NCI-H526 (cell line): ENCODE measurements around the gene BRD2.

ENCODE experiments used
- DNase-seq, 2 experiments: peaks; one replicate each; lab custom pipeline; 2025; lab: John Stamatoyannopoulos, UW

Gene BRD2

DNA sequence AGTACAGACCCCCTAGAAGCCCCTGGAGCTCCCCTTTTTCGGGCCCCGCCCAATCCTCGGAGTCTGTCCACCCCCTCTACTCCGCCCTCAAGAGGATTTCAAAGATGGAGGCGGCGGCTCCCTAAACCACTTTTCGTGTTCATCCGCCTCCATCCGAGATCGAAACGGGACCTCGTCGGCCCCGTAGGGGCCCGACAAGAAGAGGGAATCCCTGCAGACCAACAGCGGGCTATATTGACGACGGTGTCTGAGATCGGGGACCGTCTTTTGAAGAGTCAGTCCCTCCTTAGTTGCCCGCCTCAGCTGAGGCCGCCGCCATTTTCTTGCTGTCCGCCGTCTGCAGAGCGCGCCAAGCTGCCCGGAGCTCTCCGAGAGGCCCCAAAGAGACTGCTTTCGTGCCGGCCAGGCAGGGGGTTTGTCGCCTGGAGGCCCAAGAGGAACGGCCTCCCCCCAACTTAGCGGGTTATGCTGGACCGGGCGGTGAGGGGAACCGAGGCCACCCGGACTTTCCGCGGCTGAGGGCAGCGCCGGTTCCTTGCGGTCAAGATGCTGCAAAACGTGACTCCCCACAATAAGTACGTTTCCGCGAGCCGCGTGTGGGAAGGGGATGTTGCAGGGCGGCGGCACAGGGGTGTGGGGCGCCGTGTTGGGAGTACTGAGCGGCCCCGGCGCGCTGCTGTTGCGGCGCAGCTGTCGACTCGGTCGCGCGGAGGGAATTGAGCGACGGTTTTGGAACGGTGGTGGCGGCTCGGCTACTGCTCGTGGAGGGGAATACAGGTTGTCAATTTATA is 4.2 kb downstream of the BRD2 start:
- DNase-seq: no peak

DNA sequence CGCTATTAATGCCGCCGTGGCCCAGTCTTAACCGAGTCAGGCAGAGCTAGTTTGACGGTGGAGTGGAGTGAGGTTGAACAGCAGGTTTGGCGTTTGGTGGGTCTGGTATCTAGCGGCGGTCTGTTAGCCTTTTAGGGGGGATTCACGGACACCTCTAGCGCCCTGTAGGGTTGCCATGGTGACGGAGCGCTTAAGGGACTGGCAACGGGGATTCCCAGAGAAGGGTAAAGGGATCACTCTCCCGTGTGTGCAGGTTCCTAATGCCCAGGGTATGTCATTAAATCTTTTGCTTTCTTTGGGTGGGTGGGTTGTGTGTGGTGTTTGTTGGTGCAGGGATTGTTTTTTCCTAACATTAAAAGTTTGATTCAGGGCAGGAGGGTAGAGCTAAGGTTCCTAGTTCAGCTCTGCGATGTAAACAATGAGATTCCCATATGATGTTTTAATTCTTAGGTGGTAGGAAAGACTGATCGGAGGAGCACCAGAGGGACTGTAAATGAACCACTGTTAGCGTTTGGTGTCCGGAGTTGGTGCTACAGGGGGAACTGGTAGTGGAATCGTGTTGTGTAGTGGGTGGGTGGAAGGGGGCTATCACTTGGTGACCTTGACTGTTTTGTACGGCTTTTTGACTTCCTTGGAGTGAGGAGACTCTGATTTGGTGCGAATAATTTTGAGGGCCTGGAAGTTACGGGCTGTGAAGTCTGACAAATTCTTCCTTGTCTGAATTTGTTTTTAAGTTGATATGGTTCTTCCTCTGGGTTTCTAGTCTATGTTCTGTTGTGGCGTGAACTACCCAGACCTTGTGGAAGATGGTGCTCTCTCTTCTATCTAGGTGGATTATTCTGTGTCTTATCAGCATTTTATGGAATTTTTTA is 5.0 kb downstream of the BRD2 start:
- peak in 1 of 2 experiments; percentile 51 for DNase-seq

DNA sequence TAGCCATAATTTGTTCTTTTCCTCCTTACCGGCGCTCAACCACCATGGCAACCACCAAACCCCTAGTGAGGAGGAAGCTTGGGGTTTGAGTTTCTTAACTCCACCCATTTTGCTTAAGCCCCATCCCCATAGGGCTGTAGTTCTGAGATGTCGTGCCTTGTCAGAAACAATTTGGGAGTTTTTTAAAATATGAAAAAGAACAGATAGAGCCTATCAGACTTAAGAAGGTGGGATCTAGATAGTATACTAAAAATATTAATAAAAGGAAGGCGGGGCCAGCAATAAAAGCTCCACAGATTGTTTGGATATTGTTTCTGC is 5.6 kb downstream of the BRD2 start:
- peak in 1 of 2 experiments; percentile 21 for DNase-seq

DNA sequence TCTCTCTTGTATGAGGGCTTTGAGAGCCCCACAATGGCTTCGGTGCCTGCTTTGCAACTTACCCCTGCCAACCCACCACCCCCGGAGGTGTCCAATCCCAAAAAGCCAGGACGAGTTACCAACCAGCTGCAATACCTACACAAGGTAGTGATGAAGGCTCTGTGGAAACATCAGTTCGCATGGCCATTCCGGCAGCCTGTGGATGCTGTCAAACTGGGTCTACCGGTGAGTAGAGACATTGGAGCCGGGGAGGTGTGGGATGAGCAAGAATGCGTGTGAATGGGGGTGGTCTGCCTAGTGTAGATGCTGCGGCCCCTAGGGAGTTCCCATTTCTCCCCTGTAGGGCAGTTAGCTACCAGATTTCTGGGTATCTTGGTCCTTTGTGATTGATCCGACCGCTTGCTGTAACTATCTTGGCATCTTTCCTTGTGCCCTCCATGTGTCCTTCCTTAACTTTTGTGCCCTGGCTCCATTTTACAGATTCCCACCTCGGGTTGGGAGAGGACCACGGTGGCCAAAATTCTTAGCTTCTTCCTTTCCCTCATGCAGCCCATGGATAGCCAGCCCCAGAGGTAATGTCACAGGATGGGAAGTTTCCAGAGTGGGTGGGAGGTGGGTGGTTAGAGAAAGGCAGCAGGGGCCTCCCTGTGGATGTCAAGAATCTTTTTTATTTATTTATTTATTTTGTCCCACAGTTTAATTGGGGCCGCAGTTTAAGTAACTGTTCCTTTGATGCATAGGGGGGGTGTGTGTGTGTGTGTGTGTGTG is 6.3 kb downstream of the BRD2 start:
- no peak for DNase-seq

DNA sequence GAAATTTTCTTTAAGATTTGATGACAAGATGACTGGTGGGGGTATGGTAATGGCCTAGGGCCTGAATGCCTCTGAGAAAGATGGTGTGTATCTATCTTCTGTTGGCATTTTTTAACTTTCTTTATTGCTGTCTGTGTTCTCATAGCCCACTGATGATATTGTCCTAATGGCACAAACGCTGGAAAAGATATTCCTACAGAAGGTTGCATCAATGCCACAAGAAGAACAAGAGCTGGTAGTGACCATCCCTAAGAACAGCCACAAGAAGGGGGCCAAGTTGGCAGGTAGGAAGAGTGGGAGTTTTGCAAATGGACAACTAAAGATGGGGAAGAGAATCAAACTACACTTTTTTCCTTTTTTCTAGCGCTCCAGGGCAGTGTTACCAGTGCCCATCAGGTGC is 7.5 kb downstream of the BRD2 start:
- DNase-seq: no peak

DNA sequence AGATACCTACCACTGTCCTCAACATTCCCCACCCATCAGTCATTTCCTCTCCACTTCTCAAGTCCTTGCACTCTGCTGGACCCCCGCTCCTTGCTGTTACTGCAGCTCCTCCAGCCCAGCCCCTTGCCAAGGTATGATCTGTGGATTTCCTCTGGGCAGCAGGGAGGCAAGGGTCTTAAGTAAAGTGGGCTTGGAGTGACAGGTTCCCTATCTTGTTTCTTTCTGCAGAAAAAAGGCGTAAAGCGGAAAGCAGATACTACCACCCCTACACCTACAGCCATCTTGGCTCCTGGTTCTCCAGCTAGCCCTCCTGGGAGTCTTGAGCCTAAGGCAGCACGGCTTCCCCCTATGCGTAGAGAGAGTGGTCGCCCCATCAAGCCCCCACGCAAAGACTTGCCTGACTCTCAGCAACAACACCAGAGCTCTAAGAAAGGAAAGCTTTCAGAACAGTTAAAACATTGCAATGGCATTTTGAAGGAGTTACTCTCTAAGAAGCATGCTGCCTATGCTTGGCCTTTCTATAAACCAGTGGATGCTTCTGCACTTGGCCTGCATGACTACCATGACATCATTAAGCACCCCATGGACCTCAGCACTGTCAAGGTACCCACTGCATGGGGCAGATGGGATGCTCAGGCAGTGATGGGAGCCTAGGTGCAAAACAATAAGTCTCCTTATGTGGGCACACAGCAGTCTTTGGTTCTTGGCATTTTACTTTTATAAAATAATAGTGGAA is 8.1 kb downstream of the BRD2 start:
- no peak for DNase-seq

DNA sequence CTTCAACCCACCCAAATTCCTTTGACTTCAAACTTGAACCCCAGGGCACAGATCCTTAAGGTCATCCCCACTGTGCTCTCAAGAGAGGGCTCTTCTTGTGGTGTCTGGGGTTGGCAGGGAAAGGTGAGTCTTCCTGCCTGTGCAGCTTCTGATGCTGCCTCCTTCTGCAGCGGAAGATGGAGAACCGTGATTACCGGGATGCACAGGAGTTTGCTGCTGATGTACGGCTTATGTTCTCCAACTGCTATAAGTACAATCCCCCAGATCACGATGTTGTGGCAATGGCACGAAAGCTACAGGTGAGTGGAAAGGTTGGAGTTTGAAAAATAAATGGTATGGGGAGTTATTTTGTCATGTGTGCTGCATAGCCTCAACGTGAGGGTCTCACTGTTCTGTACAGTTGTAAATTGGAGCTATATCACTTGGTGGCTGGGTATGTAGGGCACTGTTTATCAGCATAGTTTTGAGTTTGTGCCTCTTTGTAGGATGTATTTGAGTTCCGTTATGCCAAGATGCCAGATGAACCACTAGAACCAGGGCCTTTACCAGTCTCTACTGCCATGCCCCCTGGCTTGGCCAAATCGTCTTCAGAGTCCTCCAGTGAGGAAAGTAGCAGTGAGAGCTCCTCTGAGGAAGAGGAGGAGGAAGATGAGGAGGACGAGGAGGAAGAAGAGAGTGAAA is 9.0 kb downstream of the BRD2 start:
- DNase-seq: no peak

DNA sequence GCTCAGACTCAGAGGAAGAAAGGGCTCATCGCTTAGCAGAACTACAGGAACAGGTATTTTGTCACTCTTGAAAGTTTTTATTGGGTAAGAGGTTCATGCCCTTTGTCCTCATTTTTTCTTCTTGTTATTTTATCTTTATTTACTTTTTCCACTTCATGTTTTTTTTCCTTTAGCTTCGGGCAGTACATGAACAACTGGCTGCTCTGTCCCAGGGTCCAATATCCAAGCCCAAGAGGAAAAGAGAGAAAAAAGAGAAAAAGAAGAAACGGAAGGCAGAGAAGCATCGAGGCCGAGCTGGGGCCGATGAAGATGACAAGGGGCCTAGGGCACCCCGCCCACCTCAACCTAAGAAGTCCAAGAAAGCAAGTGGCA is 9.5 kb downstream of the BRD2 start:
- no peak for DNase-seq

DNA sequence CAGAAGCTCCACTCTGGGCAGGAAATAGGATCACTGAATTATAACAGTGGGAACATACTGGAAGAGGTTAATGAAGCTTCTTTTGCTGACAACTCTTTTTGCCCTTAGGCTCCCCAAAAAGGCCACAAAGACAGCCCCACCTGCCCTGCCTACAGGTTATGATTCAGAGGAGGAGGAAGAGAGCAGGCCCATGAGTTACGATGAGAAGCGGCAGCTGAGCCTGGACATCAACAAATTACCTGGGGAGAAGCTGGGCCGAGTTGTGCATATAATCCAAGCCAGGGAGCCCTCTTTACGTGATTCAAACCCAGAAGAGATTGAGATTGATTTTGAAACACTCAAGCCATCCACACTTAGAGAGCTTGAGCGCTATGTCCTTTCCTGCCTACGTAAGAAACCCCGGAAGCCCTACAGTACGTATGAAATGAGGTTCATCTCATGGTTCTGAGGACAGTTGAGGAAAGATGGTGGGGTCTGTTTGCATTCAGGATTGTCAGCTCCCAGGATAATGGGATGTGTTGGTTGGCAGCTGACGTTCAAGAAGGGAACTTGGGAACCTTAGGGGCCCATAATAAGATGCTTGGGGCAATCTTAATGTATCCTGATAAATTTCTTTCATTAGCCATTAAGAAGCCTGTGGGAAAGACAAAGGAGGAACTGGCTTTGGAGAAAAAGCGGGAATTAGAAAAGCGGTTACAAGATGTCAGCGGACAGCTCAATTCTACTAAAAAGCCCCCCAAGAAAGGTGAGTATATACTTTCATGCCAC is 11.5 kb downstream of the BRD2 start:
- DNase-seq: no peak

DNA sequence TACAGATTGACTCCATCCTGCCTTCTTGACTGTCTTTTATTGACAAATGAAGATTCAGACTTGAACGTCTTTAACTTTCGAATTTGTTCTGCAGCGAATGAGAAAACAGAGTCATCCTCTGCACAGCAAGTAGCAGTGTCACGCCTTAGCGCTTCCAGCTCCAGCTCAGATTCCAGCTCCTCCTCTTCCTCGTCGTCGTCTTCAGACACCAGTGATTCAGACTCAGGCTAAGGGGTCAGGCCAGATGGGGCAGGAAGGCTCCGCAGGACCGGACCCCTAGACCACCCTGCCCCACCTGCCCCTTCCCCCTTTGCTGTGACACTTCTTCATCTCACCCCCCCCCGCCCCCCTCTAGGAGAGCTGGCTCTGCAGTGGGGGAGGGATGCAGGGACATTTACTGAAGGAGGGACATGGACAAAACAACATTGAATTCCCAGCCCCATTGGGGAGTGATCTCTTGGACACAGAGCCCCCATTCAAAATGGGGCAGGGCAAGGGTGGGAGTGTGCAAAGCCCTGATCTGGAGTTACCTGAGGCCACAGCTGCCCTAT is 12.2 kb downstream of the BRD2 start:
- no peak for DNase-seq

DNA sequence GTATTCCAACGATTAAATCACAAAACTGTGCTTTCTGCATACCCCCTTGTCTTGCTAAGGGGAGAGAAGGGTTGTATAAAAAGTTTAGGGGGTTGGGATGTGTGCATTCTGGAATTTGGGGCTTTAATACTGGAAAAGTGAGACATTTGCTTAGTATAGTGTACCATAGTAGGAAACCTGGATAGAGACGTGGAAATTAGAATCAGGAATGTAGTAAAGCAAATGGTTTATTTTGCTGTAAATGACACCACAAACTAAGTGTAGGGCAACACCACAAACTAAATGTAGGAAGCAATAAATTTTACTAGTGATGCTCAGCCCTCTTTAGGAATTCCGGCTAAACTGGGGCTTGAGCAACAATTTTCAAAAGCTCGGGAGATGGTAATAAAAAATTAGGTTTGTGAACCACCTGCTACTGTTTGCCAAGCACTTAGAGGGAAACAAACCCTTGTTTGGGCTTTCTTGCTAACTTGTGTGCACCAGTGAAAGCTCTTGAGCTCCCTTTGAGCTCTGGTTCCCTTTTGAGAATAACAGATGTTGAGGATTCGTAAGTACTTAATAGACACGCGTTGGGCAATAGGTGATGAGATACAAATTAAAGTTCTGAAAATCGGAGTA is 13.8 kb downstream of the BRD2 start:
- no peak for DNase-seq

DNA sequence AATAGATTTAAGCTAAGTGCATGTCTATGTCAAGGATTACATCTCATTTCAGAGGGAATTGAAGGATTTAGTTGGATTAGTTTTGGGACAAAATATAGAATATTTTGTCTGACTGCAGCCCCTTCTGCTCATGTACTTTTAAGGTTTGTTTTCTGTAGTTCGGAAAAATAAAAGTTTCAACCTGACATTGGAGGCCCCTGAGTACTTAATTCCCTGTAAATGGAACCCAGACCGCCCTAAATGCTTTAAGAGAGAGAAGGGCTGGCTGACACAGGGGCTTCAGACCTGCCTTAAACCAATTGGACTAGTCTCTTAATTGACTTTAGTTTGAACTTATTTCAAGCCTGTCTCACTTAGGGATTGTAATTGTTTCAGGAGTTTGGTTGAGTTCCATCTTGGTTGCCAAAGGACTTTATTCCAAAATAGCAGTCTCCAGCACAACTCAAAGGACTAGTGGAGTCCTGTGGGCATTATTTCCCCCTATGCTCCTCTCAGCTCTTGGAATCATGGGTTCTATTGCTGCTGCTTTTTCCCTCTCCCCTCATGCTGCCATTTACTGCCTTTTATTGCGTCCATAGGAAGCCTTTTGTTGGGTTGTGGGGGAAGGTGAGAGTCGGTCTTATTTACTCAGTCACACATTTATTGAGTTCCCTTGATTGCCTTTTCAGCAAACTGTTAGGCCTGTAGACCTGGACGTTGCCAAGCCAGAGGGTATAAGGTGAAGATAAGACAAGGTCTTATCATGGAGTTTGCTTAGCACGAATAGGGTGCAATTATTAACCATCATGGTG is 14.5 kb downstream of the BRD2 start:
- DNase-seq: no peak

DNA sequence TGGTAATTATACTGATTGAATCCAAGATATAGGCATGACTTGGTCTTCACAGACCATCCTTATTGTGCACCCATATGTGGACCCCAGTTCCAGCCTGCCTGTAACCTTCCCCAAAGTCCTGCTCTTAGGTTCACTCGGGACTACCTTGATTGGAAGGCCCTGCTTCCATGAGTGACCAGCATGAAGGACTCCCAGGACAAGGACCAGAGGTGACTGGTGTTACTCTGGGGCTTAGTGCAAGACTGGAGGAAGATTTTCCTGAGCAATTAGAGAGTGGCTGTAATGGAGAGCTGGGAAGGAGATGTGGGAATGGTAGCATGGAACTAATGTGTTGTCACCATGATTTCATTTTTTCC is 15.1 kb downstream of the BRD2 start:
- DNase-seq: no peak

DNA sequence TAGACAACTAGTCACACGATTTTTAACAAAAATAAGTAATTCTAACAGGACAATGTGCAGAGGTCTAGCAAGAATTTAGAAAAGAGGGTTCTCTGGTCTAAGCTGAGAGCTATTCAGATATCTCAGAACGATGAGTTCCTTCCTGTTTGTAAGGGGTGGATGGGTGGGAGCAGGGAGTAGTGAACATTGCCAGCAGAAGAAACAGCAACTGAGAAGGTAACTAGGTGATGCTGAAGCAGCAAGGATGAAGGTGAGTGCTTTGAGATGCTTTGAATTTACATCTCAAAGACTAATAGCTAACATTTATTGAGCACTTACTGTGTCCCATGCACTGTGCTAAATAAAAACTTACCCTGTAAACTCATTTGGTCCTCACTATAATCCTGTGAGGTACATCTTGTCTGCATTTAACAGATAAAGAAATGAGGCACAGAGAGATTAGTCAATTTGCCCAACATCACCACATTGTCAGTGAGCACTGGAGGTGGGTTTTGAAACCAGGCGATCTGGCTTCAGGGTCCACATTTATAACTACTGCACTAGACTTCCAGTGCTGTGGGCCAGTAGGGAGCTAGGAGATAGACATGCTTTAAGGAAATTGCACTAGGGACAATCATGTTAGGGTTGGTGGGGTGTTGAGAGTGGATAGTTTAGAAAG is 15.7 kb downstream of the BRD2 start:
- no peak for DNase-seq

DNA sequence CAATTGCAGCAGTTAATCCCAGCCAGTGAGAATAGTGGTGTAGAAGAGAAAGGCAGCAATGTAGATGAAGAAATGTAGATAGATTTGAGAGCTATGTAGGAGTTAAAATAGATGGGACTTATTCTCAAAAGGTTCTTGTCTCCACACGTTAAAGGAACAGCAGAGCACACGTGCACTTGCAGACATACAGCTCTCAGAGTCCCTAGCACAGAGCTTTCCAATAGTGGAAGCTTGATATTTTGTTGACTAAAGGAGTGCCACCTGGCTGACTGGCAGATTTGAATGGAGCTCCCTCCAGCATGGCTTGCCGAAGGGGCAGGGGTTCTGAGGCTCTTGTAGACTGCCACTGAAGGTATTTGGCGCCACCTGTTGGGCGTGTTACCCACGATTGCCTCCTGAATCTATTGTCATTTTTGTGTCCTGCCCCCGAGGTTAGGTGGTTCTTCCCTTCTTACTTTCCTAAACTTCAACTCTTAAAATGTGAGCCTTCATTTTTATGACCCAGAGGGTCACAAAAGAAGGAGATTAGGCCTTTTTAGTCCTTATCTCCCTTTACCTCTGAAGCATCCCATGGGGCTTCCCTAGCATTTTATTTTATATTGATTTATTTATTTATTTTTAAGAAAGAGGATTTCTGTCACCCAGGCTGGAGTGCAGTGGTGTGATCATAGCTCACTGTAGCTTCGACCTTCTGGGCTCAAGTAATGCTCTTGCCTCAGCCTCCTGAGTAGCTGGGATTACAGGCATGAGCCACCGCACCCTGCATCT is 16.4 kb downstream of the BRD2 start:
- peak; percentile 93 to 97 for DNase-seq

DNA sequence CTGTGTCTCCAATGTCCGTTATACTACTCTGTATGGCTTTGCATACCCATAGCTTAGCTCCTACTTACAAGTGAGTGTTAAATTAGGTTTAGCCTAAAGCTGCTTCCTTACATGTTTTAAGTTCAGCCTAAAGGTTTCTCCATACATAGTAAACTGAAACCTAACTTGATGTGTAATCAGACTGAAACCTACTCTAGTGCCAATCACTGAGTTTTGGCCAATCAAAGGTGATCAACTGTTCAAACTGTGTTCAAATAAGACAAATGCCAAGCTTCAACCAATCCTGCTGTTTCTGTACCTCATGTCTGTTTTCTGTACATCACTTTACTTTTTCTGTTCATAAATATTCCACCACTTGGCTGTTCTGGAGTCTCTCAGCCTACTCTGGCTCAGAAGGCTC is 21.0 kb downstream of the BRD2 start:
- DNase-seq: no peak

DNA sequence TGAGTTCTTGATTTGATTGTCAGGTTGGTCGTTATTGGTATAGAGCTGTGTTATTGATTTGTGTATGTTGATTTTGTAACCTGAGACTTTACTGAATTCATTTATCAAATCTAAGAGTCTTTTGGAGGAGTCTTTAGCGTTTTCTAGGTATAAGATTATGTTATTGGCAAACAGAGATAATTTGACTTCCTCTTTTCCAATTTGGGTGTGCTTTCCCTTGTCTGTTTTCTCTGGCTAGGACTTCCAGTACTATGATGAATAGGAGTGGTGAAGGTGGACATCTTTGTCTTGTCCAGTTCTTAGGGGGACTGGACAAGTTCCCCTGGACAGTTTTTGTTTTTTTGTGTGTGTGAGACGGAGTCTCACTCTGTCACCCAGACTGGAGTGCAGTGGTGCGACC is 23.6 kb downstream of the BRD2 start:
- DNase-seq: no peak
